ENCODE measurements around the gene RPS24.
A peak's percentile ranks its signal among the peaks of the same experiment; 100 is the strongest.
"Not testable (repeated sequence)": the region's sequence is repeated elsewhere in the genome, so short reads cannot be mapped to it uniquely, and the experiment has no call there.

RPS24 gene

DNA sequence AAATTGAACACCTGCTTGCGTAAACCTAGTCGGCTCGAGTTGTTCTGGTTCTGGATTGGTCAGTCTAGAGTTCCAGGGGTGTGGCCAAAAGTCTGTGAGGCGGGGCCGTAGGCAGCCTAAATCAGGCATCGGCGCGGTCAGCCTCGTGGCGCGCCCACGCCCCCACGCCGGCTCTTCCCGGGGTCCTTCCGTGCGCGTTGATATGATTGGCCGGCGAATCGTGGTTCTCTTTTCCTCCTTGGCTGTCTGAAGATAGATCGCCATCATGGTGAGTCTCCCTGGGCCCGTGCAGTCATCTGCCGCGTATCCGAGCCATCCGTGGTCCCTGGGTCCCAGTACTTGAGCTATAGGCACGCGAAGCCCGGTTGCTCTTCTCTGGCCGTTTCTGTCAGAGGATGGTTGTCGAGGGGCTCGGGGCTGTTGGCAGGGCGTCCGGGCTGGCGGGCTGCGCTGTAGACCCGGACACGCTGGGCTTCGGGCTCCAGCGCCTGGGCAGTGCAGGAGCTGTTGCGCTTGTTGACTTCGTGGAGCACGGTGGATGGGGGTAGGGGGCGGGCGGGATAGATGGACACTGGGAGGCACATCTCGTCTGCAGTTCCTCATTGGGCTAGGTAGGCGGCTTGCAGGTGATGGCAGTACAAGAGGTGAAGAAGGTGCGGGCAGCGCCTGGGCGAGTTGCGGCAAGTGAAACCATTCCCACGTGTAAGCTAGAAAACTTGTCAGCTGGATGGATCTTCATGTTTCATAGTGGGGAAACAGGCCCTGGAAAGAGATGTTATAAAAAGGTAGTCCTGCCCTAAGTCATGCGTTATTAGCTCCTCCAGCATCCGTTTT lies at the start of gene RPS24:
TSS of gene RPS24 (plus strand) at position 227 of the 834 bp plus-strand sequence. CDS start at position 266, 39 bp downstream.
- peak; percentile 80 for DNase-seq

DNA sequence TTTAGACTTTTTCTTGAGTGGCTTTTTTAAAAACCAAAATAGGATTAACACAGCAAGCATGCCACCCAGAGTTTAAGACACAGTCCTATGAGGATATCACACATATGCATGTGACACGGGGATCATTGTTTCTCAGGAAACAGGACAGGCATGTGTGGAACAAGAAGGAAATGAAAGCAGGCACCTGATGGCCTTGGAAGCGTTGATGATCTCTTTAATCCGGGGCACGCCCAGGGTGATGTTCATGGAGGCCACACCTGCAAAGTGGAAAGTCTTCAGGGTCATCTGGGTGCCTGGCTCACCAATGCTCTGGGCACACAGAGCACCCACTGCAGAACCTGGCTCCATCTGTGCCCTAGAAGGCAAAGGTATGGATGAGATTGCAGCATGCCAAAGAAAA lies 48.7 kb upstream of the RPS24 start:
- no peak for DNase-seq

DNA sequence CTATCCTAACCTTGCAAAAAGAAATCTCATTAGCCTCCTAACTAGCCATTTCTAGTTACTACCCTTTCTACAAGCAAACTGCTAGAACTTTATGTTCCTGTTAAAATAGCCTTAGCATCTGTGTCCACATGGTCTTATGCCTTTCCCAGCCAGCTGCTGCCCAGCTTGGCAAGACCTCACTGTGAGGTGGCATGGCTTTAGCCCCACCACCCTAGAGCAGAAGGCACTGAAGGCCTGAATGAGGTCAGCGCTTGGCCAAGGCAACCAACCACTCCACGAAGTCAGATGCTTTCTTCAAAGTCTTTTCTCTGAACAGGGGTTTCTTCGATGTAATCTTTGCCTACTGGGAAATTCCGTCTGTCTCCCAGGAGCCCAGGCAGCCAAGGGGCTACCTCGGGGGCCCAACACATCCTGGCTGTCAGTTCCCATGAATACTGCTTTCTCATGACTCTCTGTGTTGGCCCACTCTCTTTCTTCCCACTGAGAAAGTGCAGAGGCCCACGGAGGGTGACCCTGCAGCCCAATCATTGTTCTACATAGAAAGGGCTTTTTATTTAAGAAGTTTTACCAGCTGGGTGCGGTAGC lies 45.9 kb upstream of the RPS24 start:
- DNase-seq = no peak

DNA sequence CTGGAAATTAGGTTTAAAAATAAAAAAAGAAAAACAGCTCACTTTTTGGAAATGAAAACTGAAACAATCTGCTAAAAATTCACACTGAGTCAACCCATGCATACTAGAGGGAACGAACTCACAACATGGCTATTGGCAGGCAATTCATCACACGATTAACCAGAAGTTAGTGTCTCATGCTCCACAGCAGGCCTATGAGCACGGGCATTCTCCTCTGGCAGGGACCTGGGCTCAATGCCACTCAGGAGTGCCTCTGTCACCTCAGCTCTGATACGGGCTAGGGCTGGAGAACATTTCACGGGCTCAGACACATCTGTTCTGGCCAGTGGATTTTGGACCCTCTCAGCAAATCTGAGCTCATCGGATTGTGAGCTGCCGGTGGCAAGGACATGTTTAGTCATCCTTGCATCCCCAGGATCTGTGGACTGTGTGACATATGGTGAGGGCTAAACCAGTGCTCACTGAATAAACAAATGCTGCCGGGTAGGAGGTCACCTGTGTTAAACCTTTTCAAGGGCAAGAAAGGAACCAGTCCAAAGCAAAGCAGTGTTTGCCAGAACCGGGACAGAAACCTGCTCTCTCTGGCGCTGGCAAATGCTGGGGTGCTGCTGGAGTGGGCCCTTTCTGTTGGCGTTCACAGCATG lies 44.5 kb upstream of the RPS24 start:
- DNase-seq = no peak

DNA sequence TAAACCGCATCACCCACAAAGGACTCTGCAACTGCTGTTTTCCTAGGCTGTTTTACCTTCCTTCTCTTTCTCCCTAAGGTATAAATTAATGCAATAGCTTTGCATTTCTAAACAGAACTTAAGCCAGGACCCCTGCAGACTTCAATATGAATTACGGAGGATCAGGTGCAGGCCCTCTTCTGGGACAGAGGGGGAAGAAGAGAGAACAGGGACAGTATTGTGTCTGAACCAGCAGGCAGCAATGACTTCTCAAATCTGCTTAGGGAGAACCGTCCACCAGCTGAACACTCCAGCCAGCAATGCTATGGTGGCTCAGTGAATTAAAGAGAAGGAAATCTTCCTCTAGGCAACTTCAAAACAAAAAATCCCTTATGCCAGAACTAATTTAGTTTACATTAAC lies 40.0 kb upstream of the RPS24 start:
- DNase-seq = no peak

DNA sequence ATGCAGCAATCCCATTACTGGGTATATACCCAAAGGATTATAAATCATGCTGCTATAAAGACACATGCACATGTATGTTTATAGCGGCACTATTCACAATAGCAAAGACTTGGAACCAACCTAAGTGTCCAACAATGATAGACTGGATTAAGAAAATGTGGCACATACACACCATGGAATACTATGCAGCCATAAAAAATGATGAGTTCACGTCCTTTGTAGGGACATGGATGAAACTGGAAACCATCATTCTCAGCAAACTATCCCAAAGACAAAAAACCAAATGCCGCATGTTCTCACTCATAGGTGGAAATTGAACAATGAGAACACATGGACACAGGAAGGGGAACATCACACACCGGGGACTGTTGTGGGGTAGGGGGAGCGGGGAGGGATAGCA lies 34.9 kb upstream of the RPS24 start:
- not testable (repeated sequence) for DNase-seq

DNA sequence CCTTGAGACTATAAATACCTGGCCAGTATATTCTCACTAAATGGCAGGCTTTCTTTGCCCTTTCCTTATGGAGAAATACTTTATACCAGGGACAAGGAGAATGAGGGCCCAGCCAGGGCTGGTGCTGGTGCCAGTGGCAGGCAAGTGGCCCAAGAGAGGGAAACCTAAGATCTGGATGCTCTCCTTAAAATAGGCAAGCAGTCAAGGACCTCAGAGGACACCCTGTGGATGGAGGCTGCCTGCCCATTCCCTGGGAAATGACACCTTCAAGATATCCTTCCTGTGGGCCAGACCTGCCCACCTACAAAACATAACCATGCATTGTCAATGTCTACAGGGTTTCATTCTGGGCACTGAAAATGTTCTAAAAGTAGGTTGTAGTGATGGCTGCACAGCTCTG lies 33.5 kb upstream of the RPS24 start:
- no peak for DNase-seq

DNA sequence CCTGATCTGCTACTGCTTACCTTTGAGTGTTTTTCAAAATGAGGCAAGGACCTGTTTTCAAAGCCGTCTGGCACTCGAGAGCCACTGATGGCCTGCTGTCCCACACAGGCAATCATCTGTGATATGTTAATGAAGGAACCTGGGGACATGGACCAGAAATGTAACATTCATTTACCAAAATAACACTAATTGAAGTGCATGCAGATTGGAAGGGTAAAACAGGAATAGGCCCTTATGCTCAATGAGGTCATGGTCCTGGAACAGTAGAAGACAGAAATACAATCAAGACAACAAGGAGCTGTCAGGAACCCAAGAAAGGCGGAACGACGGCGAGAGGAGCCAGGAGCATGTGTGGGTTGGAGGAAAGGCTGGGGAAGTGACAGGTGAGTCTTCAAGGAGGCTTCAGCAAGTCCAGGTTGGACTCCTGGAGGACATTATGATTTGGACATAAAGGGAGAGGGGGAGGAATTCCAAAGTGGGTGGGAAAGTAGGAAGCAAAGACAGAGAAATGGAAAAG lies 32.6 kb upstream of the RPS24 start:
- no peak for DNase-seq

DNA sequence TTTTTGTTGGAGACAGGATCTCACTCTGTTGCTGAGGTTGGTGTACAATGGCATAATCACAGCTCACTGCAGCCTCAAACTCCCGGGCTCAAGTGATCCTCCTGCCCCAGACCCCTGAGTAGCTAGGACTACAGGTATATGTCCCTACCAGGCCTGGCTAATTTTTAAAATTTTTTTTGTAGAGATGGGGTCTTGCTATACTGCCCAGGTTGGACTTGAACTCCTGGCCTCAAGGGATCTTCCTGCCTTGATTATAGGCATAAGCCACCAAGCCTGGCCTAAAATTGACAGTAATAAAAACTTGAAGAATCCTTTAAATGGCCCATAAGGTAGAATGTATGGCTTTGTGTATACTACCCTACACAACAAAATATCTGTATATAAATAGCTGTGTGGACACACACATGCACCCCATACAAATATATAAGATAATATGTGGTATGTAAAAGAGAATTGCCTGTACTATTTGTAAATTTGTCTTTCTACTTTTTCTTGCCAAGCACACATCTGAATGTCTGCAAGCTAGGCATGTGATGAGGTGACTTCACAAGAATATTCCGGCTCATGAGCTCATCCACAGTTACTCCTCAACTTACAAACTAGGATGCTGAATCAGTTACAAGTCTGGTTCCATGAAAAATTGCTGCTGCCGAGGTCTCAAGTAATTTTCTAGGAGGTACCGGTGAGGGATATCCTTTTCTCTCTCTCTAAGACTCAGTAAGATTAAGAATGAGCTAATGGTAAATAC lies 30.9 kb upstream of the RPS24 start:
- no peak for DNase-seq

DNA sequence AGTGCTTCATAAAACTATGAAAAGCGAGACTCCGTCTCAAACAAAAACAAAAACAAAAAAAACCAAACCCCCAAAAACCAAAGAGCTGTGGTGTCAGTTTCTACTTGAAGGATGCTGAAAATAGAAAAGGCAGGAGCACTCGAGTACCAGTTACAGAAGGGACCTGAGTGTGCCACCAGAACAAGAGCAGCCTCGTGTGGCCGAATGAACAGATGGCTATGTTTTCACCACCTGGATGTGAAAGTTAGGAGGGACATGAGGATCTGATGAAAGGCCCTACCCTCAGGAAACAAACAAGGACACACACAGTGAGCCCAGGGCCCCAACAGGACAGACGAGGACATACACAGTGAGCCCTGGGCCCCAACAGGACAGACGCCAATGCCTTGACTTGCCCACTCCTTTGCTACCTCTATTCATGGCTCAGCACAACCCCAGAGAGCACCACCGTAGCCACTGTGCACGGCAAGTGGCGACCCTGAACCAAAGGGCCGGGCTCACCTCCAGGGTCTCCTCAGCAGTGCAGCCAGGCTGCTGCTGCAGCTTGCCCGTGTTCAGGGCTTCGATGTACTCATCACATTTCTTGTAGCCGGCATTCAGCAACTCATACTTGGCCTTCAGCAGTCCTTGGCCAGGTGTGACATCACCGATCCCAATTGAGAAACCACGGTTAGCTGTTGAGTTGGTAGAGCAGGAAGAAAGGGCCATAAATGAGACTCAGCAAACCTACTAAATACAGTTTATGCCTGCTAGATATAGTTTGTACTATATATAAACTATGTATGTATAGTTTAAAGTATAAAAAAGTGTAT lies 29.2 kb upstream of the RPS24 start:
- no peak for DNase-seq

DNA sequence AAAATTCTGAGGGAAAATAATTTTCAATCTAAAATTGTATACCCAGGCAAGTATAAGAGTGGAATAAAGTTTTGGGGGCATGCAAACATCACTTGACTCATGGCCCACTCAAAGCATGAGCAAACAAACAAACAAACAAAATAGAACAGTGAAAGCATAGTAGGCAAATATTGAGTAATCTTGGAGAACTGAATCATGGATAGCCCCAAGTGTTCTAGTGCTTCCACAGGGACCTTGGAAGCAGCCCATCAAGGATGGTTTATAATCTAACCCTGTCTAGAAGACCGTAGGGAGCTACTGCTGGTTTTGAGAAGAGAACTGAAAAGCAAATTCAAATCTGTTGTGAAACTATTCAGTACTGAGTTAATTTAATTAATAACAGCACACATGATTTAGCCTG lies 26.5 kb upstream of the RPS24 start:
- no peak for DNase-seq

DNA sequence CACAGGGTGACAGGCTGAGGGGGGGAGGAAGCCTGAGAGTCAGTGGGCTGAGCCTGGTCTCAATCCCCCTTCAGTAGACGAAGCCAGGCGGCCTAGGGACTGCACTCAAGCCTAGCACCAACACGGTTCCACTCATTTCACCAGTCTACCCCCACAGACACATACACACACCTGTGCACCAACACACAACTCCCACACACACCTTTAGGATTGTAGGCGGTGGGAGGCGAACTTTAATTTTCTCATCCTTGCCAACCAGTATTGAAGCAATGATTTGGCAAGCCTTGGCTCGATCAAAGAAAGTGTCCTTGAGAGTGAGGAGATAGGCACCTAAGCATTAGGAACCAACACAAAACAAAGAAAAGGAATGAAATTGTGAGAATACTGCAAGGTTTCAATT lies 24.0 kb upstream of the RPS24 start:
- DNase-seq = no peak

DNA sequence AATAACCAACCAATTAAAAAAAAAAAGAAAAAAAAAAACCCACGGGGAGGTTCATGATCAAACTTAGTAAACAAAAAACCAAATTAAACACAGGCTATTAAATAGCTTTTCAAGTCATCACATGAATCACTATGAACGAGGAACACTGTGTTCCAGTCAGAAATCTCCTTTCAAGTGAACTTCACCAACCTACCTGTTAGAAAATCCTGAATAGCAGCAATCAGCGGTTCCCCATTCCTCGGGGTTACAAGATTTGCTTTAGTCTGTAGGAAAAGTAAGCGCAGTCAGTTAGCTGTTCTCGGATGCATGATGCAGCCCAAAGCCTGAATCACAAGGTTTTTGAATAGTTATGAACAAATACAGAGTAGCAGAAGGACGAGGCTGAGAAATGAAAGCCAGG lies 23.4 kb upstream of the RPS24 start:
- DNase-seq = no peak

DNA sequence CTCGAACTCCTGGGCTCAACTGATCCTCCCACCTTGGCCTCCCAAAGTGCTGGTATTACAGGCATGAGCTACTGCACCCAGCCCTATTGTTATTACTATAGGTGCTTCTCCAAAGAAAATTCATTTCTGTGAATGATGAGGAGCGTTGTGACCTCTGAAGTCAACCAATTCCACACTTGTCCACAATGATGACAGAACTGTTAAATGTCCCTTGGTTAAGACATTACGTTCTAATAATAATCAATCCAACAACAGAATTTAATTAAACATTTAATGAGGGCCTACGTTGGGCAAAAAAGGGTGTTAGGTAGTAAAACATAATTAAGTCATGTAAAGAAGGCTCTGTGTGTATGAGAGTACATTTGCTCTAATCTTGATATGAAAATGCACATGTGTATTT lies 22.6 kb upstream of the RPS24 start:
- no peak for DNase-seq

DNA sequence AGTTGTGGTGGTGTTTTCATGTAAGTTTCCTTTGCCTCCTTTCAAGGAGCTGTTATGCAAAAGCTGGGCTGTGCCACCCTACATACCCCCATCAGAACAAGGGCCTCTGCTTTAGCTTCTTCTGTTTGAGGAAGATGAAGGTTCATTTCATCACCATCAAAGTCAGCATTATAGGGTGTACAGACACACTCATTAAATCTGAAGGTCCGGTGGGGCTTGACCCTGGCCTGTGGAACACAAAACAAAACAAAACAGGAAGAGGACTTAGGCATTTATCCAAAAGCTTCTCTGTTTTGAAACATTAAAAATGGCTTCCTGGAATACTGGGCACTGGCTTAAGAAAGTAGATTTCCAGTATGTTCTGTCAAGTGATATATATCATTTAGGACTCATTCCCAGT lies 20.1 kb upstream of the RPS24 start:
- DNase-seq = no peak

DNA sequence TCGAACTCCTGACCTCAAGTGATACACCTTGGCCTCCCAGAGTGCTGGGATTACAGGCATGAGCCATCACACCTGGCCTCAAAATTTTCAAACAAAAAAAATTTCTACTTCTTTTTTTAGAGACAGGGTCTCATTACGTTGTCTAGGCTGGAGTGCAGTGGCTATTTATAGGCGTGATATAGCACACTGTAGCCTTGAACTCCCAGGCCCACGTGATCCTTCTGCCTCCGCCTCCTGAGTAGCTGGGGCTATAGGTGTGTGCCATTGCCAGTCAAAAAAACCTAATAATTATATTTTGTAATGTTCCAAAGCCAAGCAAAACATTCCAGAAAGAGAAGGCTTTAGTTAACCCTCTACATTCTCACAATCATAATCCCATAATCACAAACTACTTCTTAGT lies 18.1 kb upstream of the RPS24 start:
- DNase-seq = no peak

DNA sequence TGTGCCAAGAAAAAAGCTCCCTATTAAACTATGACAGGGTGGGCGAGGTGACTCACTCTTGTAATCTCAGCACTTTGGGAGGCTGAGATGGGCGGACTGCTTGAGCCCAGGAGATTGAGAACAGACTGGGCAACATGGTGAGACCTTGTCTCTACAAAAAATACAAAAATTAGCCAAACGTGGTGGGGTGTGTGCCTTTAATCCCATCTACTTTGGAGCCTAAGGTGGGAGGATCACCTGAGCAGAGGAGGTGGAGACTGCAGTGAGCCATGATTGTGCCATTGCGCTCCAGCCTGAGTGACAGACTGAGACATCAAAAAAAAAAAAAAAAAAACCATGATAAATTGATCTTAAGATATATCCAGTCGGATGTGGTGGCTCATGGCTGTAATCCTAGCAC lies 15.8 kb upstream of the RPS24 start:
- no peak for DNase-seq

DNA sequence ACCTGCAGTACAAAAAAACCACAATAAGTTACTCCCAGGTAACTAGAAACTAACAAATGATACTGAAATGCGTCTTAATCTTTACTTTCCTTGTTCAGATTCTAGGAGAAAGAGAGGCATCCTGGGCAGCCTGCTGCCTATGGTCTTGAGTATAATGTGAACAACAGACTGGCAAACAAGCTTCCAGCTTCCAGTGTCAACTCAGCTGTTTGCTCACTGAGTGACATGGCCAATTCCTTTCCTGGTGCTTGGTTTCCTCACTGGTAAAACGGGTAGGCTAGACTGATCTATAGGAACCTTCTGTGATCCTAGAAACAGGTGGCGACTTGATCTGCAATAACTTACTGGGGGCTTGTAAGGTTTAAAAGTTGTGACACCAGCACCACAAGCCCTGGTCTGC lies 14.4 kb upstream of the RPS24 start:
- DNase-seq = no peak

DNA sequence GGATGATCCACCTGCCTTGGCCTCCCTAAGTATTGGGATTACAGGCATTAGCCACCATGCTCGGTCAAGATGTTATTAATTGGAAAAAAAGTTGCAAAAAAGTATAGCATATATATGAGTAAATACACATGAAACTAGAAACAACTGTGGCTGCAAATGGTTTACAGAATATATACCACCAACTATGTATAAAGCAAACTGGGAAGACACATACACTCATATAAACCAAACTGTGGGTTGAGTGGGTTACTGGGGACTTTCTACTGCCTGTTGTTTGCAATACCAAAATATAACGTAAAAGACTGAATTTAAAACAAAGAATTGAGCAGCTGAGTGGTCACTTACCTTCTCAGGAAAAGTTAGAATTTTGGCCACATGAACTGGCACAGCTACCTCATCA lies 12.5 kb upstream of the RPS24 start:
- no peak for DNase-seq

DNA sequence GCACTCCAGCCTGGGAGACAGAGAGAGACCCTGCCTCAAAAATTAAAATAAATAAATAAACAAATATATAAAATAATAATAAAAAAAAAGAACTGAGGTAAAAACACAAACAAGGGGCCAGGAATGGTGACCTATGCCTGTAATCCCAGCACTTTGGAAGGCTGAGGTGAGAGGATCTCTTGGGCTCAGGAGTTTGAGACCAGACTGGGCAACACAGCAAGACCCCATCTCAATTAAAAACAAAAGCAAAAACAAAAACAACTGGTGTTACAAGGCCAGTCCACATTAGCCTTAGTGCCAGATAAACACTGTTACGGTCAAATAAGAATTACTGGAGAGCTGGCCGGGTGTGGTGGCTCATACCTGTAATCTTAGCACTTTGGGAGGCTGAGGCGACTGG lies 9.9 kb upstream of the RPS24 start:
- no peak for DNase-seq

DNA sequence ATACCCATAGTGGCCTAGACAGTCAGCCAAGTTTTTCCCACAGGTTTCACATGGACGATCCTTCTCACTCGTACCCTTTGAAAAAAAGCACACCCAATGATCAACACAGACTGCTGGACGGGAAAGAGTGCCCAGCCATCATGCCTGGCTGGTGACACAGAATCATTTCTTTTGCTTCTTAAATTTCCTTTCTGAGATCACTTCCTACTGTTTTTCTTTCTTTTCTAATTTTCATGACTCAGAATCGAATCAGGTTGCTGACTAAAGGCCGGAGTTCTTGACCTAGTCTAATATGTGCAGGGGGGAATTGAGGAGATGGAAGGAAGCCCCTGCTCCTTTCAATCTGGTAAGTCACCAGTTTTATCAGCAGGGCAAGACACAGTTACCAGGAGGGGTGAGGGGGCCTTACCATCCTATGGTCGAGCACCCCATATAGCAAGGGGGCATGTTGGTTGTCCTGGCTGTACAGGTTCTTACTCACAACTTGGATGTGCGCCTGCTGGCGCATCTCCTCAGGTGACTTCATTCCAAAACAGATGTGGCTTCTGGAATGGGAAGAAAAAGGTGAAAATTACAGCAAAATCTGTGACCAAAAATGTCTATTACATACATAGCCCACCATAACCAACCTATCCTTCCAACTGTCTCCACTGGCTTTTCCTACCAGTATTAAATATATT lies 7.8 kb upstream of the RPS24 start:
- DNase-seq = no peak
